Spleen (tissue), 11 donors: ENCODE data around the gene ADD2. TPM values are rescaled to one million over a fixed set of nuclear protein-coding genes. Genes with fewer than 3 reads are reported as not detected.

Experiments used
- DNase-seq: peaks from one replicate; pipeline ENCODE4 v3.0.0-alpha.2; 2020
- H3K27ac ChIP-seq, 8 donors: fragments of 200-600 bp; sonication (generic) in 7 of 8; 1 replicate in 4 of 8; 2 replicates in 4 of 8; pipeline versions ENCODE4 v1.5.0 to v1.8.0; 2016 to 2021; ENCODE audit warnings: inconsistent platforms in 4 of 8, mild to moderate bottlenecking in 4 of 8, moderate library complexity in 1 of 8
- H3K27me3 ChIP-seq, 7 donors: fragments of 200-600 bp; sonication (generic) in 6 of 7; replicated peaks in 1 of 7; 1 replicate in 4 of 7; 2 replicates in 3 of 7; pipeline versions ENCODE4 v1.5.0 to v1.8.0; 2016 to 2021; ENCODE audit warnings: inconsistent platforms in 3 of 7, mild to moderate bottlenecking in 1 of 7
- H3K36me3 ChIP-seq, 6 donors: fragments of 200-600 bp; sonication (generic) in 5 of 6; 1 replicate in 4 of 6; 2 replicates in 2 of 6; pipeline versions ENCODE4 v1.5.0 to v1.8.0; 2016 to 2021; ENCODE audit warnings: inconsistent platforms in 2 of 6
- H3K4me1 ChIP-seq, 6 donors: fragments of 200-600 bp; sonication (generic) in 5 of 6; 1 replicate in 3 of 6; 2 replicates in 3 of 6; pipeline versions ENCODE4 v1.5.0 to v1.8.0; 2016 to 2021; ENCODE audit warnings: inconsistent platforms in 3 of 6
- H3K4me3 ChIP-seq, 8 donors: fragments of 200-600 bp; sonication (generic) in 7 of 8; 1 replicate in 4 of 8; 2 replicates in 4 of 8; pipeline versions ENCODE4 v1.5.0 to v1.8.0; 2016 to 2021; ENCODE audit warnings: inconsistent platforms in 4 of 8, mild to moderate bottlenecking in 4 of 8, moderate library complexity in 2 of 8
- H3K9me3 ChIP-seq, 8 donors: fragments of 200-600 bp; sonication (generic) in 7 of 8; 1 replicate in 4 of 8; 2 replicates in 4 of 8; pipeline versions ENCODE4 v1.5.0 to v1.8.0; 2016 to 2021; ENCODE audit warnings: inconsistent platforms in 4 of 8
- CTCF ChIP-seq, 11 experiments: fragments of 200-600 bp in 7 of 11; fragments of 450-650 bp in 4 of 11; sonication (generic) in 4 of 11; IDR thresholded peaks in 8 of 11; conservative IDR thresholded peaks in 3 of 11; 1 replicate in 7 of 11; 2 replicates in 4 of 11; pipeline versions ENCODE4 v1.4.0 to v1.8.0; 2016 to 2021; ENCODE audit warnings: antibody characterized with exemption in 11 of 11, inconsistent platforms in 4 of 11, mild to moderate bottlenecking in 1 of 11
- POLR2A ChIP-seq, 3 donors: fragments of 450-650 bp; IDR thresholded peaks; one replicate each; pipeline ENCODE4 v1.5.1; 2017; ENCODE audit warnings: antibody characterized with exemption in 3 of 3, mild to moderate bottlenecking in 1 of 3
- POLR2AphosphoS5 ChIP-seq, 3 donors: sonication (generic); formaldehyde crosslinking; IDR thresholded peaks; one replicate each; pipeline ENCODE4 v1.5.1; 2017; ENCODE audit warnings: antibody characterized with exemption in 3 of 3
- WGBS, 5 donors: extraction: QIAGEN DNeasy Blood & Tissue Kit in 3 of 5; methylation state at CpG; one replicate each; pipeline versions ENCODE4 v1.1.5 to v1.1.7; 2013 to 2018; 5-methylcytosine and 5-hydroxymethylcytosine counted together
- intact Hi-C: fragments of 100-400 bp; cut with DNase I; formaldehyde crosslinking; loops from one replicate; pipeline ENCODE4 v1.15.0; 2023; ENCODE audit warnings: low total_unique reads
- polyA plus RNA-seq, 3 donors: library from polyadenylated mRNA; stranded (reverse); fragments of 200-250 nt; gene quantifications; one replicate each; pipeline ENCODE4 v1.2.1, GENCODE V29; 2013
- total RNA-seq, 7 donors: library from RNA; depleted of rRNA in 3 of 7; stranded (reverse); fragments of >200 nt in 3 of 7; fragmentation: NEBNext Ultra II Directional in 4 of 7; extraction: Animal tissue kit (Norgen Biotek cat#: 25700) in 4 of 7; gene quantifications; one replicate each; pipeline versions ENCODE4 v1.1.0 to v1.2.1, GENCODE V29; 2016 to 2021
- donor health status: healthy with polysubstance abuse.
- donor health status: DM: no; HTN: no; CAD: no; lungs with moderate emphysema.
- donor health status: DM: no; HTN: no; CAD: no.
- donor health status: Bipolar disorder and iron deficiency.
- donor health status: healthy.
- donor health status: DM: no; HTN: no; CAD: no.
- donor health status: DM: yes; HTN: yes; CAD: no.

Gene ADD2
- total and polyA plus RNA-seq, 10 donors: 0.47 to 7.1 (median 3.8) TPM

- intact Hi-C loops: no loop called here
- 76 to 84% (median 80%) methylated on average over 4 of the region's 4 CpGs for WGBS, 5 donors
- Histone ChIP-seq H3K4me3 (no peak overlapping the region), H3K9me3 (no peaks in the 10 kb centered on the region), H3K27me3 (peaks cover 0 to 42% (median 0%) of the 10 kb centered on the region in 7 donors), H3K36me3 (no peaks in the 10 kb centered on the region), H3K27ac (no peak overlapping the region), H3K4me1 (no peaks in the 10 kb centered on the region)
- no peak for TF ChIP-seq POLR2A (IDR thresholded peaks at IDR 0.05)
- no peak for TF ChIP-seq POLR2AphosphoS5 (IDR thresholded peaks at IDR 0.05)
- TF ChIP-seq CTCF (IDR thresholded peaks at IDR 0.05 in 8 of 11, conservative IDR thresholded peaks at IDR 0.05 in 3 of 11): no peak
- DNase-seq: no peak
Observed at GRCh38 chr2:70757360-70757759, 10.6 kb downstream of the ADD2 start.

- WGBS, 5 donors: 94 to 97% (median 96%) methylated on average over 3 of the region's 3 CpGs
- TF ChIP-seq POLR2A (IDR thresholded peaks at IDR 0.05) (no peak), CTCF (IDR thresholded peaks at IDR 0.05 in 8 of 11, conservative IDR thresholded peaks at IDR 0.05 in 3 of 11) (no peak), POLR2AphosphoS5 (IDR thresholded peaks at IDR 0.05) (no peak)
Observed at GRCh38 chr2:70756128-70756527, 11.9 kb downstream of the ADD2 start.

GRCh38 chr2:70753902-70754301 is 14.1 kb downstream of the ADD2 start:
- TF ChIP-seq CTCF (IDR thresholded peaks at IDR 0.05 in 8 of 11, conservative IDR thresholded peaks at IDR 0.05 in 3 of 11): no peak
- Histone ChIP-seq H3K4me3 (no peak overlapping the region), H3K27ac (no peak overlapping the region), H3K9me3 (no peaks in the 10 kb centered on the region), H3K36me3 (no peaks in the 10 kb centered on the region), H3K27me3 (peaks cover 0 to 38% (median 0%) of the 10 kb centered on the region in 7 donors), H3K4me1 (no peaks in the 10 kb centered on the region)
- WGBS, 5 donors: 81 to 89% (median 83%) methylated on average over 4 of the region's 4 CpGs
- DNase-seq: no peak
- intact Hi-C loops: no loop called here

More at GRCh38 chr2:70756128-70756527, 11.9 kb downstream of the ADD2 start:
- Histone ChIP-seq H3K4me1 (no peaks in the 10 kb centered on the region), H3K4me3 (no peak overlapping the region), H3K27ac (no peak overlapping the region), H3K36me3 (no peaks in the 10 kb centered on the region), H3K9me3 (no peaks in the 10 kb centered on the region), H3K27me3 (peaks cover 0 to 39% (median 0%) of the 10 kb centered on the region in 7 donors)
- intact Hi-C loops: no loop called here
- no peak for DNase-seq

- Histone ChIP-seq H3K27ac (no peak overlapping the region), H3K4me1 (no peaks in the 10 kb centered on the region), H3K4me3 (no peak overlapping the region), H3K9me3 (no peaks in the 10 kb centered on the region), H3K27me3 (peaks cover 0 to 35% (median 0%) of the 10 kb centered on the region in 7 donors), H3K36me3 (no peaks in the 10 kb centered on the region)
- intact Hi-C loops: no loop called here
- no peak for DNase-seq
- TF ChIP-seq POLR2A (IDR thresholded peaks at IDR 0.05) (no peak), CTCF (IDR thresholded peaks at IDR 0.05 in 8 of 11, conservative IDR thresholded peaks at IDR 0.05 in 3 of 11) (no peak), POLR2AphosphoS5 (IDR thresholded peaks at IDR 0.05) (no peak)
Observed at GRCh38 chr2:70753031-70753430, 15.0 kb downstream of the ADD2 start.
